ENCODE measurements around the gene GRK1. TPM values are rescaled to one million over a fixed set of nuclear protein-coding genes. Genes with fewer than 3 reads are reported as not detected.

The GRK1 gene
- total and polyA plus RNA-seq, 2 experiments from 2014 or later: 0.17 TPM; not detected in 1

- no peaks in the 10 kb centered on the region for H3K27me3 ChIP-seq
- no peak overlapping the region for H3K4me3 ChIP-seq
- no peaks in the 10 kb centered on the region for H3K9me2 ChIP-seq (replicated peaks; ENCODE audit: insufficient read depth)
- no peaks in the 10 kb centered on the region for H3K79me2 ChIP-seq
- H3K9me3 ChIP-seq (ENCODE audit: low read depth): no peaks in the 10 kb centered on the region
- no peak overlapping the region for H2AFZ ChIP-seq
- no peaks in the 10 kb centered on the region for H3K4me1 ChIP-seq (ENCODE audit: insufficient read depth)
- no peaks in the 10 kb centered on the region for H3K36me3 ChIP-seq (replicated peaks; ENCODE audit: insufficient read depth, low read depth)
- TF ChIP-seq EZH2phosphoT487 (IDR thresholded peaks at IDR 0.05; ENCODE audit: low read depth, severe bottlenecking, unreplicated experiment): no peak
- TF ChIP-seq EZH2 (IDR thresholded peaks at IDR 0.05; ENCODE audit: borderline replicate concordance): no peak
- no peak for TF ChIP-seq CTCF (IDR thresholded peaks at IDR 0.05; ENCODE audit: poor library complexity)
- H3K4me2 ChIP-seq: no peak overlapping the region
- H3K27ac ChIP-seq: peak overlapping the region; percentile 51
- DNase-seq (ENCODE audit: low spot score): no peak
- H4K20me1 ChIP-seq (ENCODE audit: insufficient read depth, poor library complexity, severe bottlenecking): no peaks in the 10 kb centered on the region
- 95% methylated on average over 32 of the region's 37 CpGs for WGBS (ENCODE audit: low lambda C conversion rate, missing lambda C conversion rate)
Measured at GRCh38 chr13:113651511-113652403, 15.3 kb upstream of the GRK1 start.

- Histone ChIP-seq H3K9me2 (replicated peaks; ENCODE audit: insufficient read depth) (no peaks in the 10 kb centered on the region), H3K4me3 (no peak overlapping the region), H3K27me3 (no peaks in the 10 kb centered on the region), H3K79me2 (no peaks in the 10 kb centered on the region), H3K27ac (no peak overlapping the region), H2AFZ (no peak overlapping the region), H3K4me1 (ENCODE audit: insufficient read depth) (no peaks in the 10 kb centered on the region), H3K4me2 (no peak overlapping the region), H3K36me3 (replicated peaks; ENCODE audit: insufficient read depth, low read depth) (no peaks in the 10 kb centered on the region), H4K20me1 (ENCODE audit: insufficient read depth, poor library complexity, severe bottlenecking) (no peaks in the 10 kb centered on the region), H3K9me3 (ENCODE audit: low read depth) (no peaks in the 10 kb centered on the region)
- 92% methylated on average over 20 of the region's 24 CpGs for WGBS (ENCODE audit: low lambda C conversion rate, missing lambda C conversion rate)
- TF ChIP-seq CTCF (IDR thresholded peaks at IDR 0.05; ENCODE audit: poor library complexity): no peak
- no peak for TF ChIP-seq EZH2phosphoT487 (IDR thresholded peaks at IDR 0.05; ENCODE audit: low read depth, severe bottlenecking, unreplicated experiment)
- TF ChIP-seq EZH2 (IDR thresholded peaks at IDR 0.05; ENCODE audit: borderline replicate concordance): no peak
- DNase-seq (ENCODE audit: low spot score): no peak
Measured at GRCh38 chr13:113652404-113653263, 14.4 kb upstream of the GRK1 start.

DNA sequence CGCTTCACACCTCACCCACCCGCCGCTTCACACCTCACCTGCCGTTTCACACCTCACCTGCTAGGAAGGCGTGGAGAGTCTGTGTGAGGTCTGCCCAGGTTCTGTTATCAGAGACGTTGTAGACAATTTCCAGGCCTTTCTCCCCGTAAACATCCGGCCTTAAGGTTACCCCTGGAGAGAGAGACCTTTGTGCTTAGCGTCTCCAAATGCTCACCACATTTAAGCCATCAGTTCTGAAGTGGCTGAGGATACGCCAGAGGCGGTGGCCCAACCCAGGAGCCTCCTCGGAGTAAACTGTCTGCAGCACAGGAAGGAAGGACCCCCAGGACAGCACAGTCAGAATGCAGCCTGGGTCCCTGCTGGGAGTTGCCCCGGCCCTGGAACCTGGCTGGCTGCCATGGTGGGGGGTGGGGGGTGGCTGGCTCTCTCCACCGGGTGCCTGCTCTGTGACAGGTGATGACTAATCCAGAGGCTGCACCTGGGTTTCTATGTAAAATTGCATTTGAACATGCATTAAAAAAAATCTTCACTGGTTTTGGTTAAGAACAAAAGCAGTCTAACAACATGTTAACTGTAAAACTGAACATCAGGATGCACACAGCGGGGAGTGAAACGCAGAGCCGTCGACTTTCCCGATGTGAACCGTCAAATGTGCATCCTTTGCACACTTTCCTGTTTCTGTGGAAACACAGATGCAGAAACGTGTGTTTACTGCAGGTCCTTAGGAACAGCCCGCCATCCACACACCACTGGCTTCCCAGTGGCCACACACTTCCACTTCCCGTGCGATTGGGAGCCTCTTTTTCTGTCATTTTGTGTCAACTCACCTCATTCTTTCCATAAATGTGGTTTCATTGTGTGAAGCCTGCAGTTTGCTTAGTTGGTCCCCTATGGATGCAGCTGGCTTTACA is 13.5 kb upstream of the GRK1 start:
- Histone ChIP-seq H4K20me1 (ENCODE audit: insufficient read depth, poor library complexity, severe bottlenecking) (no peaks in the 10 kb centered on the region), H3K4me2 (no peak overlapping the region), H3K4me3 (no peak overlapping the region), H3K36me3 (replicated peaks; ENCODE audit: insufficient read depth, low read depth) (no peaks in the 10 kb centered on the region), H3K4me1 (ENCODE audit: insufficient read depth) (no peaks in the 10 kb centered on the region), H3K9me2 (replicated peaks; ENCODE audit: insufficient read depth) (no peaks in the 10 kb centered on the region), H3K79me2 (no peaks in the 10 kb centered on the region), H3K27ac (no peak overlapping the region), H3K9me3 (ENCODE audit: low read depth) (no peaks in the 10 kb centered on the region), H2AFZ (no peak overlapping the region), H3K27me3 (no peaks in the 10 kb centered on the region)
- 65% methylated on average over 21 of the region's 24 CpGs for WGBS (ENCODE audit: low lambda C conversion rate, missing lambda C conversion rate)
- DNase-seq (ENCODE audit: low spot score): no peak
- TF ChIP-seq EZH2 (IDR thresholded peaks at IDR 0.05; ENCODE audit: borderline replicate concordance) (no peak), EZH2phosphoT487 (IDR thresholded peaks at IDR 0.05; ENCODE audit: low read depth, severe bottlenecking, unreplicated experiment) (no peak)

All from hepatocyte (in vitro differentiated cells).